ENCODE results near the gene LAMA2. TPM values are rescaled to one million over a fixed set of nuclear protein-coding genes. Genes with fewer than 3 reads are reported as not detected.

The LAMA2 gene
- total and polyA plus RNA-seq, 2 donors (not counting 3 experiments of a cell fraction or from before 2014, with no cell fraction given): 0.51 to 0.75 TPM

DNA sequence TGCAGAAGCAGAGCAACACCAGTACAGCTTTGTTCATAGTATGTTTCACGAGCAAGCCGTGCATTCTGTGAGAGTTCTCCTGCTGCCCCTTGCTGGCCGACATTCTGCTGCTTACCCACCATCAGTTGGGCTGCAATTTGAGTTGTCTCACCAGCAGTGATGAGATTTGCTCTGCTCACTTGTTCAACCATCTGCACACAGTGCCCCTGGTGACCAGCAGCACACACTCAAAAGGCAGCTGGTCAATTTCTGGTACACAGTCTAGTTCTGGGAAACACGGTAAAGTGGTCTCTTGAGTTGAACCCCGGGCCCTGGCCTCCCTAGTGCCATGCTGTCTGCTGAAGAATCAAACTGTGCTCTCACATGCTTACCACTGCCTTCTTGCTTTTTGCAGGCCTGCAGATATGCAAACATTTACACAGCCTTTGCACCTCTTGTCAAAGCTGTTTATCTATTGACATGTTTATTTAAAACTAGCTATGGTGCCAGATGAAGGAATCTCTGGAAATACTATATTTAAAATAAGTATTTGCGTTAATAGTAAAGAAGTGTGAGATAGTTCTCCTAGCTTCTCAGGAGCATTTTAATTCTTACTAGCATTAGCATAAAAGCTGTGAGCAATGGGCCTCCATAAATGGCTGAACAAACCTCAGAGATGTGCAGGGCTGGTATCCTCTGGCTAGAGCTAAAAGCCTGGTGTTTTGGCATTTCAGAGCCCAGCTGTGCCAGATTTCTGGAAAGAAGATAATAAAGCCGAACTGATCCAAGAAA lies 592.7 kb downstream of the LAMA2 start:
- Histone ChIP-seq H3K27me3 (ENCODE audit: control insufficient read depth in 2 of 2, insufficient read depth in 2 of 2, low read length in 2 of 2) (no peaks in the 10 kb centered on the region), H4K20me1 (replicated peaks; ENCODE audit: control insufficient read depth, extremely low read depth, insufficient read depth, low read length) (no peaks in the 10 kb centered on the region), H3K4me1 (ENCODE audit: control insufficient read depth, extremely low read depth, insufficient read depth, low read length) (no peaks in the 10 kb centered on the region), H3K9me3 (replicated peaks; ENCODE audit: control insufficient read depth, insufficient read depth, low read length) (no peaks in the 10 kb centered on the region), H3K36me3 (ENCODE audit: control insufficient read depth in 2 of 2, extremely low read depth in 1 of 2, insufficient read depth in 2 of 2, low read length in 2 of 2) (no peaks in the 10 kb centered on the region), H3K9ac (replicated peaks; ENCODE audit: extremely low read depth, insufficient read depth, low read length) (no peak overlapping the region), H3K79me2 (ENCODE audit: control insufficient read depth, insufficient read depth, low read length) (no peaks in the 10 kb centered on the region), H3K4me2 (ENCODE audit: insufficient read depth, low read length) (no peak overlapping the region), H2AFZ (ENCODE audit: low read depth, low read length) (no peak overlapping the region), H3K27ac (ENCODE audit: insufficient read depth, low read depth, low read length) (no peak overlapping the region), H3K4me3 (replicated peaks in 1 of 3; ENCODE audit: insufficient read depth in 1 of 3, low read depth in 1 of 3, low read length in 3 of 3) (no peak overlapping the region), H3K9me1 (replicated peaks; ENCODE audit: control insufficient read depth, extremely low read depth, insufficient read depth, low read length) (no peaks in the 10 kb centered on the region)
- FAIRE-seq: no peak
- ChIA-PET CTCF (interaction anchor here (1.0 to 1.2 kb wide), 3 partner anchors 10 to 122 kb away, joined by 3 to 6 read pairs (median 3); no protein-coding TSS in a partner anchor), POLR2A (no interaction called here)
- no TSS peak for BruUV-seq (replicated peaks)
- dilution Hi-C loops (cut with MboI; ENCODE audit: extremely low pct_ligation_motif_present, low sequenced_read_pairs) (no loop called here), intact Hi-C loops (cut with micrococcal nuclease) (no loop called here)
- no peak for DNase-seq (ENCODE audit: low read depth, low spot score)
- TF ChIP-seq JUN (IDR thresholded peaks at IDR 0.05; ENCODE audit: borderline replicate concordance, insufficient read depth, insufficient read length, low read depth) (no peak), MYC (IDR thresholded peaks at IDR 0.05; ENCODE audit: low read depth, low read length) (no peak), GATA2 (IDR thresholded peaks at IDR 0.05; ENCODE audit: insufficient read depth, insufficient read length, low read depth, low read length) (no peak), POLR2A (IDR thresholded peaks at IDR 0.05; ENCODE audit: low read depth, low read length) (no peak), EZH2 (IDR thresholded peaks at IDR 0.05; ENCODE audit: borderline replicate concordance, low read depth, low read length, severe bottlenecking) (no peak), POLR2AphosphoS5 (IDR thresholded peaks at IDR 0.05; ENCODE audit: insufficient read depth, low read depth, low read length) (no peak), FOS (IDR thresholded peaks at IDR 0.05; ENCODE audit: borderline replicate concordance, insufficient read depth, low read length) (no peak)
- TF ChIP-seq, protein P1, sequence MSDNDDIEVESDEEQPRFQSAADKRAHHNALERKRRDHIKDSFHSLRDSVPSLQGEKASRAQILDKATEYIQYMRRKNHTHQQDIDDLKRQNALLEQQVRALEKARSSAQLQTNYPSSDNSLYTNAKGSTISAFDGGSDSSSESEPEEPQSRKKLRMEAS (IDR thresholded peaks at IDR 0.05; ENCODE audit: insufficient read depth, insufficient read length): no peak
- TF ChIP-seq, protein P2, sequence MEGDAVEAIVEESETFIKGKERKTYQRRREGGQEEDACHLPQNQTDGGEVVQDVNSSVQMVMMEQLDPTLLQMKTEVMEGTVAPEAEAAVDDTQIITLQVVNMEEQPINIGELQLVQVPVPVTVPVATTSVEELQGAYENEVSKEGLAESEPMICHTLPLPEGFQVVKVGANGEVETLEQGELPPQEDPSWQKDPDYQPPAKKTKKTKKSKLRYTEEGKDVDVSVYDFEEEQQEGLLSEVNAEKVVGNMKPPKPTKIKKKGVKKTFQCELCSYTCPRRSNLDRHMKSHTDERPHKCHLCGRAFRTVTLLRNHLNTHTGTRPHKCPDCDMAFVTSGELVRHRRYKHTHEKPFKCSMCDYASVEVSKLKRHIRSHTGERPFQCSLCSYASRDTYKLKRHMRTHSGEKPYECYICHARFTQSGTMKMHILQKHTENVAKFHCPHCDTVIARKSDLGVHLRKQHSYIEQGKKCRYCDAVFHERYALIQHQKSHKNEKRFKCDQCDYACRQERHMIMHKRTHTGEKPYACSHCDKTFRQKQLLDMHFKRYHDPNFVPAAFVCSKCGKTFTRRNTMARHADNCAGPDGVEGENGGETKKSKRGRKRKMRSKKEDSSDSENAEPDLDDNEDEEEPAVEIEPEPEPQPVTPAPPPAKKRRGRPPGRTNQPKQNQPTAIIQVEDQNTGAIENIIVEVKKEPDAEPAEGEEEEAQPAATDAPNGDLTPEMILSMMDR (IDR thresholded peaks at IDR 0.05; ENCODE audit: extremely low read depth in 1 of 2, insufficient read depth in 1 of 2, low read depth in 1 of 2, low read length in 2 of 2): no peak

Data from endothelial cell of umbilical vein (primary cell).